BLaER1 (cell line): ENCODE measurements around the gene MAS1L.

Source experiments
- H3K27ac ChIP-seq: shearing (Covaris generic); formaldehyde crosslinking; 2 replicates; pipeline ENCODE4 v1.8.1; 2022
- H3K27me3 ChIP-seq: shearing (Covaris generic); formaldehyde crosslinking; 2 replicates; pipeline ENCODE4 v1.8.1; 2022
- H3K36me3 ChIP-seq: shearing (Covaris generic); formaldehyde crosslinking; 2 replicates; pipeline ENCODE4 v1.8.1; 2022
- H3K4me1 ChIP-seq: shearing (Covaris generic); formaldehyde crosslinking; 2 replicates; pipeline ENCODE4 v1.8.1; 2022
- H3K4me2 ChIP-seq: shearing (Covaris generic); formaldehyde crosslinking; 2 replicates; pipeline ENCODE4 v1.8.1; 2022
- H3K4me3 ChIP-seq: shearing (Covaris generic); formaldehyde crosslinking; 2 replicates; pipeline ENCODE4 v1.8.1; 2022
- H3K9ac ChIP-seq: shearing (Covaris generic); formaldehyde crosslinking; 2 replicates; pipeline ENCODE4 v1.8.1; 2022
- H3K9me3 ChIP-seq: shearing (Covaris generic); formaldehyde crosslinking; 2 replicates; pipeline ENCODE4 v1.8.1; 2022
- H4K20me1 ChIP-seq: shearing (Covaris generic); formaldehyde crosslinking; 2 replicates; pipeline ENCODE4 v1.8.1; 2022
- Cebpa-rat ChIP-seq: shearing (Covaris generic); IDR thresholded peaks from 2 replicates; pipeline ENCODE4 v1.8.1; 2022

Gene MAS1L

GRCh38 chr6:29487131-29487530, 625 bp downstream of the MAS1L start:
- peaks cover 5% of the 10 kb centered on the region; the same call in 1 of the 2 replicates for H3K9me3 ChIP-seq
- no peaks in the 10 kb centered on the region for H3K36me3 ChIP-seq
- TF ChIP-seq Cebpa-rat: no peak
- H3K9ac ChIP-seq: no peak overlapping the region
- H3K27me3 ChIP-seq: no peaks in the 10 kb centered on the region
- H3K4me1 ChIP-seq: peaks cover 11% of the 10 kb centered on the region
- H3K4me2 ChIP-seq: no peak overlapping the region
- H4K20me1 ChIP-seq: no peaks in the 10 kb centered on the region
- no peak overlapping the region for H3K27ac ChIP-seq
- H3K4me3 ChIP-seq: no peak overlapping the region

- Histone ChIP-seq H3K9me3 (peaks cover 8% of the 10 kb centered on the region; the same call in 1 of the 2 replicates), H3K4me2 (no peak overlapping the region), H3K36me3 (no peaks in the 10 kb centered on the region), H4K20me1 (no peaks in the 10 kb centered on the region), H3K27ac (no peak overlapping the region), H3K9ac (no peak overlapping the region), H3K4me3 (no peak overlapping the region), H3K27me3 (no peaks in the 10 kb centered on the region), H3K4me1 (peaks cover 11% of the 10 kb centered on the region)
- no peak for TF ChIP-seq Cebpa-rat
Observed at GRCh38 chr6:29486577-29486976, 1.2 kb downstream of the MAS1L start.

GRCh38 chr6:29483735-29484134, 4.0 kb downstream of the MAS1L start:
- Histone ChIP-seq H3K4me2 (no peak overlapping the region), H4K20me1 (no peaks in the 10 kb centered on the region), H3K36me3 (no peaks in the 10 kb centered on the region), H3K9ac (no peak overlapping the region), H3K9me3 (peaks cover 8% of the 10 kb centered on the region; the same call in 1 of the 2 replicates), H3K4me1 (no peaks in the 10 kb centered on the region), H3K27ac (no peak overlapping the region), H3K27me3 (no peaks in the 10 kb centered on the region), H3K4me3 (no peak overlapping the region)
- TF ChIP-seq Cebpa-rat: no peak

GRCh38 chr6:29483186-29483585, 4.6 kb downstream of the MAS1L start:
- H3K4me3 ChIP-seq: no peak overlapping the region
- H3K36me3 ChIP-seq: no peaks in the 10 kb centered on the region

GRCh38 chr6:29479560-29479959, 8.2 kb downstream of the MAS1L start:
- Histone ChIP-seq H3K9me3 (peaks cover 8% of the 10 kb centered on the region; the same call in 1 of the 2 replicates), H3K27ac (no peak overlapping the region), H3K36me3 (no peaks in the 10 kb centered on the region), H4K20me1 (no peaks in the 10 kb centered on the region), H3K9ac (no peak overlapping the region), H3K4me1 (no peaks in the 10 kb centered on the region), H3K4me2 (no peak overlapping the region), H3K4me3 (no peak overlapping the region), H3K27me3 (no peaks in the 10 kb centered on the region)
- no peak for TF ChIP-seq Cebpa-rat

More at GRCh38 chr6:29483186-29483585, 4.6 kb downstream of the MAS1L start:
- no peak overlapping the region for H3K4me2 ChIP-seq
- no peak overlapping the region for H3K27ac ChIP-seq
- no peaks in the 10 kb centered on the region for H3K27me3 ChIP-seq
- H3K9me3 ChIP-seq: peaks cover 8% of the 10 kb centered on the region; the same call in 1 of the 2 replicates
- no peak overlapping the region for H3K9ac ChIP-seq
- no peaks in the 10 kb centered on the region for H3K4me1 ChIP-seq
- TF ChIP-seq Cebpa-rat: no peak
- no peaks in the 10 kb centered on the region for H4K20me1 ChIP-seq

GRCh38 chr6:29478740-29479139, 9.0 kb downstream of the MAS1L start:
- Histone ChIP-seq H3K4me1 (no peaks in the 10 kb centered on the region), H3K9ac (no peak overlapping the region), H3K27ac (no peak overlapping the region), H3K27me3 (no peaks in the 10 kb centered on the region), H3K9me3 (peaks cover 8% of the 10 kb centered on the region; the same call in 1 of the 2 replicates), H4K20me1 (no peaks in the 10 kb centered on the region), H3K36me3 (no peaks in the 10 kb centered on the region), H3K4me2 (no peak overlapping the region), H3K4me3 (no peak overlapping the region)
- TF ChIP-seq Cebpa-rat: peak; percentile 91

- no peak overlapping the region for H3K4me2 ChIP-seq
- no peak overlapping the region for H3K9ac ChIP-seq
- TF ChIP-seq Cebpa-rat: no peak
- peaks cover 8% of the 10 kb centered on the region; the same call in 1 of the 2 replicates for H3K9me3 ChIP-seq
- no peaks in the 10 kb centered on the region for H3K36me3 ChIP-seq
- H3K27me3 ChIP-seq: no peaks in the 10 kb centered on the region
- H3K27ac ChIP-seq: no peak overlapping the region
- H3K4me1 ChIP-seq: no peaks in the 10 kb centered on the region
- no peak overlapping the region for H3K4me3 ChIP-seq
- H4K20me1 ChIP-seq: no peaks in the 10 kb centered on the region
Observed at GRCh38 chr6:29477923-29478450, 9.8 kb downstream of the MAS1L start.

- no peak overlapping the region for H3K27ac ChIP-seq
- H4K20me1 ChIP-seq: no peaks in the 10 kb centered on the region
- H3K36me3 ChIP-seq: no peaks in the 10 kb centered on the region
- H3K4me3 ChIP-seq: no peak overlapping the region
- no peak overlapping the region for H3K9ac ChIP-seq
- H3K4me1 ChIP-seq: no peaks in the 10 kb centered on the region
- no peak overlapping the region for H3K4me2 ChIP-seq
- H3K9me3 ChIP-seq: no peaks in the 10 kb centered on the region
- TF ChIP-seq Cebpa-rat: no peak
- H3K27me3 ChIP-seq: no peaks in the 10 kb centered on the region
Observed at GRCh38 chr6:29474996-29475395, 12.8 kb downstream of the MAS1L start.

- Histone ChIP-seq H3K4me3 (no peak overlapping the region), H3K27ac (no peak overlapping the region), H3K9ac (no peak overlapping the region), H3K9me3 (no peaks in the 10 kb centered on the region), H3K36me3 (no peaks in the 10 kb centered on the region), H3K4me1 (no peaks in the 10 kb centered on the region), H3K27me3 (no peaks in the 10 kb centered on the region), H3K4me2 (no peak overlapping the region), H4K20me1 (no peaks in the 10 kb centered on the region)
- TF ChIP-seq Cebpa-rat: no peak
Observed at GRCh38 chr6:29466241-29466640, 21.5 kb downstream of the MAS1L start.

GRCh38 chr6:29465801-29466200, 22.0 kb downstream of the MAS1L start:
- Histone ChIP-seq H3K27me3 (no peaks in the 10 kb centered on the region), H3K4me1 (no peaks in the 10 kb centered on the region), H4K20me1 (no peaks in the 10 kb centered on the region), H3K4me2 (no peak overlapping the region), H3K36me3 (no peaks in the 10 kb centered on the region), H3K4me3 (no peak overlapping the region), H3K9me3 (no peaks in the 10 kb centered on the region), H3K27ac (no peak overlapping the region), H3K9ac (no peak overlapping the region)
- TF ChIP-seq Cebpa-rat: no peak

GRCh38 chr6:29465279-29465678, 22.5 kb downstream of the MAS1L start:
- H3K9ac ChIP-seq: no peak overlapping the region
- no peaks in the 10 kb centered on the region for H3K27me3 ChIP-seq
- H3K4me3 ChIP-seq: no peak overlapping the region
- H4K20me1 ChIP-seq: no peaks in the 10 kb centered on the region
- TF ChIP-seq Cebpa-rat: no peak
- H3K9me3 ChIP-seq: no peaks in the 10 kb centered on the region
- H3K36me3 ChIP-seq: no peaks in the 10 kb centered on the region
- H3K27ac ChIP-seq: no peak overlapping the region
- H3K4me2 ChIP-seq: no peak overlapping the region
- H3K4me1 ChIP-seq: no peaks in the 10 kb centered on the region
